Activated CD4-positive, alpha-beta T cell treated with anti-CD3 and anti-CD28 coated beads, Interleukin-2, amount 50 U/mL, for 24 hours (primary cell): ENCODE results near the gene INPP5D.

Experiments
- DNase-seq, 2 donors: peaks; one replicate each; pipeline ENCODE4 v3.0.0-alpha.2; 2020; ENCODE audit warnings: low read depth in 1 of 2, low spot score in 1 of 2

Gene INPP5D

GRCh38 chr2:233032551-233033320 lies 27.4 kb upstream of the INPP5D start, which contains the start of gene NEU2:
TSS of gene NEU2 (plus strand) at chr2:233032672. CDS start at chr2:233032672, 0 bp downstream.
- no peak for DNase-seq

GRCh38 chr2:233033672-233034071 lies 26.5 kb upstream of the INPP5D start:
- DNase-seq = no peak

- DNase-seq = no peak
Measured at GRCh38 chr2:233034091-233034882, 25.9 kb upstream of the INPP5D start.

GRCh38 chr2:233035426-233036161 lies 24.5 kb upstream of the INPP5D start:
- no peak for DNase-seq

- no peak for DNase-seq
Measured at GRCh38 chr2:233036162-233036838, 23.8 kb upstream of the INPP5D start.

GRCh38 chr2:233037078-233037477 lies 23.1 kb upstream of the INPP5D start:
- no peak for DNase-seq

- no peak for DNase-seq
Measured at GRCh38 chr2:233039212-233039845, 20.8 kb upstream of the INPP5D start.

- no peak for DNase-seq
Measured at GRCh38 chr2:233039846-233040530, 20.2 kb upstream of the INPP5D start.

GRCh38 chr2:233040571-233040970 lies 19.6 kb upstream of the INPP5D start:
- no peak for DNase-seq

GRCh38 chr2:233041722-233042323 lies 18.3 kb upstream of the INPP5D start:
- DNase-seq = no peak

- DNase-seq = no peak
Measured at GRCh38 chr2:233042549-233042948, 17.6 kb upstream of the INPP5D start.

GRCh38 chr2:233044974-233045605 lies 15.1 kb upstream of the INPP5D start:
- no peak for DNase-seq

- no peak for DNase-seq
Measured at GRCh38 chr2:233047206-233047605, 12.9 kb upstream of the INPP5D start.

GRCh38 chr2:233047667-233048066 lies 12.5 kb upstream of the INPP5D start:
- no peak for DNase-seq

GRCh38 chr2:233048569-233049193 lies 11.5 kb upstream of the INPP5D start:
- DNase-seq = no peak

GRCh38 chr2:233049194-233049761 lies 10.9 kb upstream of the INPP5D start:
- no peak for DNase-seq

- no peak for DNase-seq
Measured at GRCh38 chr2:233051241-233052149, 8.6 kb upstream of the INPP5D start.
